GM23248 (cell line): ENCODE results near the gene CACNA1E.

Source experiments
- EZH2 ChIP-seq: fragments of 200-600 bp; sonication (generic); IDR thresholded peaks from 2 replicates; pipeline ENCODE4 v1.6.1; 2018; ENCODE audit warnings: antibody characterized with exemption, mild to moderate bottlenecking; ENCODE audit not compliant: insufficient read depth, poor library complexity, severe bottlenecking
- EZH2phosphoT487 ChIP-seq: fragments of 200-600 bp; sonication (generic); IDR thresholded peaks from 2 replicates; pipeline ENCODE4 v1.6.1; 2018; ENCODE audit warnings: antibody characterized with exemption, moderate library complexity, mild to moderate bottlenecking, low read depth; ENCODE audit not compliant: insufficient read depth

- TF ChIP-seq EZH2: no peak
- TF ChIP-seq EZH2phosphoT487: no peak
Measured at GRCh38 chr1:181433931-181434330, 49.4 kb upstream of the CACNA1E start.
